ENCODE data around the gene CFAP77.

DNA sequence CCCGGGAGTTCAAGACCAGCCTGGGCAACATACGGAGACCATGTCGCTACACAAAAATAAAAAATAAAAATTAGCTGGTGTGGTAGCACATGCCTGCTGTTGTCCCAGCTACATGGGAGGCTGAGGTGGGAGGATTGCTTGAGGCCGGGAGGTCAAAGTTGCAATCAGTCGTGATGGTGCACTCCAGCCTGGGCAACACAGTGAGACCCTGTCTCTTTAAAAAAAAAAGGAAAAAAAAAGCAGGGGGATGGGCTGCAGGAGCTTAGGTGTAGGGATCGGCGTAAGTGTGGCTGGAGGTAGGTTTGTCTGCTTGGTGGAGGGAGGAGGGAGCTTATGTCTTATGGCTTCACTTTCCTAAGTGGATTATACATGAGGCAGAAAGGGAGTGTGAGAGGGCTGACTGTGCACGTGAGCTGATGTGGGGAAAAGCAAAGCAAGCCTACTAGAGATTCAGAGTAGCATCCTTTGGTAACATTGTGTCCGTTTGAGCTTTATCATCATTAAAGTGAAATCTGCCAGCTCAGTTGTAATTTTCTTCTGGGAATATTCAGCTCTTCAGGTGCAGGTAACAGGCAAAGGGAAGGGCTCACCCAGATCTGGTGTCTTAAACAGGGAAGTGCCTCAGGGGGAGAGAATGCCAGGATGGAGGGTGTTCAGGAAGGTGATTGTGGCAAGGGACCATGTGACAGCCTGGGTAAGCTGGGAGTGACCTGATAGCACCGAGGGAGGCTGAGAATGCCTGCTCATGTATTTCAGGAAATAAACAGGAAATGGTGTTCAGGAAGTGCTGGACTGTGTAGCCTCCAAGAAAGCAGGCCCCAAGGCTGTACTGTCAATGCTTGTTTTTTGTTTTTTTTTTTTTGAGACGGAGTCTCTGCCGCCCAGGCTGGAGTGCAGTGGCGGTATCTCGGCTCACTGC is 37.6 kb upstream of the CFAP77 start:
- TF ChIP-seq JUND (IDR thresholded peaks at IDR 0.05; ENCODE audit: low read length) (no peak), POLR2A (IDR thresholded peaks at IDR 0.05; ENCODE audit: control extremely low read depth in 1 of 2, low read depth in 2 of 2, low read length in 2 of 2) (no peak), EP300 (IDR thresholded peaks at IDR 0.05; ENCODE audit: borderline replicate concordance in 1 of 2, low read depth in 2 of 2, low read length in 2 of 2) (no peak), CEBPB (IDR thresholded peaks at IDR 0.05; ENCODE audit: low read depth, low read length) (no peak), RAD21 (IDR thresholded peaks at IDR 0.05 in 1 of 2, conservative IDR thresholded peaks at IDR 0.05 in 1 of 2; ENCODE audit: low read depth in 2 of 2, low read length in 2 of 2) (no peak), EZH2 (IDR thresholded peaks at IDR 0.05; ENCODE audit: low read depth, low read length, severe bottlenecking) (no peak), CHD1 (IDR thresholded peaks at IDR 0.05; ENCODE audit: low read depth, low read length) (no peak), PHF8 (conservative IDR thresholded peaks at IDR 0.05; ENCODE audit: low read depth, low read length) (no peak), SIN3A (conservative IDR thresholded peaks at IDR 0.05 in 1 of 2, IDR thresholded peaks at IDR 0.05 in 1 of 2; ENCODE audit: low read depth in 1 of 2, low read length in 2 of 2) (no peak), CBX8 (IDR thresholded peaks at IDR 0.05; ENCODE audit: borderline replicate concordance, low read depth, low read length) (no peak), TEAD4 (IDR thresholded peaks at IDR 0.05; ENCODE audit: low read depth, low read length) (no peak)
- TF ChIP-seq, protein P1, sequence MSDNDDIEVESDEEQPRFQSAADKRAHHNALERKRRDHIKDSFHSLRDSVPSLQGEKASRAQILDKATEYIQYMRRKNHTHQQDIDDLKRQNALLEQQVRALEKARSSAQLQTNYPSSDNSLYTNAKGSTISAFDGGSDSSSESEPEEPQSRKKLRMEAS (IDR thresholded peaks at IDR 0.05): no peak
- TF ChIP-seq, protein P2, sequence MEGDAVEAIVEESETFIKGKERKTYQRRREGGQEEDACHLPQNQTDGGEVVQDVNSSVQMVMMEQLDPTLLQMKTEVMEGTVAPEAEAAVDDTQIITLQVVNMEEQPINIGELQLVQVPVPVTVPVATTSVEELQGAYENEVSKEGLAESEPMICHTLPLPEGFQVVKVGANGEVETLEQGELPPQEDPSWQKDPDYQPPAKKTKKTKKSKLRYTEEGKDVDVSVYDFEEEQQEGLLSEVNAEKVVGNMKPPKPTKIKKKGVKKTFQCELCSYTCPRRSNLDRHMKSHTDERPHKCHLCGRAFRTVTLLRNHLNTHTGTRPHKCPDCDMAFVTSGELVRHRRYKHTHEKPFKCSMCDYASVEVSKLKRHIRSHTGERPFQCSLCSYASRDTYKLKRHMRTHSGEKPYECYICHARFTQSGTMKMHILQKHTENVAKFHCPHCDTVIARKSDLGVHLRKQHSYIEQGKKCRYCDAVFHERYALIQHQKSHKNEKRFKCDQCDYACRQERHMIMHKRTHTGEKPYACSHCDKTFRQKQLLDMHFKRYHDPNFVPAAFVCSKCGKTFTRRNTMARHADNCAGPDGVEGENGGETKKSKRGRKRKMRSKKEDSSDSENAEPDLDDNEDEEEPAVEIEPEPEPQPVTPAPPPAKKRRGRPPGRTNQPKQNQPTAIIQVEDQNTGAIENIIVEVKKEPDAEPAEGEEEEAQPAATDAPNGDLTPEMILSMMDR (IDR thresholded peaks at IDR 0.05; ENCODE audit: control extremely low read depth in 1 of 3, insufficient read depth in 1 of 3, low read depth in 1 of 3, low read length in 3 of 3): no peak
- TF ChIP-seq, protein P3, sequence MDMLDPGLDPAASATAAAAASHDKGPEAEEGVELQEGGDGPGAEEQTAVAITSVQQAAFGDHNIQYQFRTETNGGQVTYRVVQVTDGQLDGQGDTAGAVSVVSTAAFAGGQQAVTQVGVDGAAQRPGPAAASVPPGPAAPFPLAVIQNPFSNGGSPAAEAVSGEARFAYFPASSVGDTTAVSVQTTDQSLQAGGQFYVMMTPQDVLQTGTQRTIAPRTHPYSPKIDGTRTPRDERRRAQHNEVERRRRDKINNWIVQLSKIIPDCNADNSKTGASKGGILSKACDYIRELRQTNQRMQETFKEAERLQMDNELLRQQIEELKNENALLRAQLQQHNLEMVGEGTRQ (IDR thresholded peaks at IDR 0.05; ENCODE audit: low read length): no peak

All from H1 (cell line).